M059J (cell line): Measurements from ENCODE around the gene IRF4. TPM values are rescaled to one million over a fixed set of nuclear protein-coding genes. Genes with fewer than 3 reads are reported as not detected.
A peak's percentile ranks its signal among the peaks of the same experiment; 100 is the strongest.

Experiments used
- DNase-seq: peaks from one replicate; pipeline ENCODE4 v3.0.0-alpha.2; 2012; ENCODE audit warnings: low read depth
- total RNA-seq: library from RNA; depleted of rRNA; stranded (reverse); fragments of >200 nt; shearing (Covaris generic); gene quantifications from 2 replicates; pipeline ENCODE4 v1.2.3, GENCODE V29; 2014

The IRF4 gene
- total RNA-seq, 1 experiment from 2014 or later = 0.02 TPM

- DNase-seq = no peak
Observed at GRCh38 chr6:381742-382461, 9.7 kb upstream of the IRF4 start.

- no peak for DNase-seq
Observed at GRCh38 chr6:382883-383810, 8.4 kb upstream of the IRF4 start.

- DNase-seq = no peak
Observed at GRCh38 chr6:383856-384255, 7.7 kb upstream of the IRF4 start.

GRCh38 chr6:384898-385297 is 6.7 kb upstream of the IRF4 start:
- no peak for DNase-seq

- no peak for DNase-seq
Observed at GRCh38 chr6:385614-386013, 5.9 kb upstream of the IRF4 start.

- no peak for DNase-seq
Observed at GRCh38 chr6:386688-387266, 4.8 kb upstream of the IRF4 start.

GRCh38 chr6:387293-387741 is 4.2 kb upstream of the IRF4 start:
- peak; percentile 66 for DNase-seq

GRCh38 chr6:388202-388903 is 3.2 kb upstream of the IRF4 start:
- DNase-seq = no peak

- no peak for DNase-seq
Observed at GRCh38 chr6:389143-389542, 2.4 kb upstream of the IRF4 start.

- DNase-seq = no peak
Observed at GRCh38 chr6:389622-390021, 1.9 kb upstream of the IRF4 start.

GRCh38 chr6:390914-391558 is 516 bp upstream of the IRF4 start:
- DNase-seq = peak; percentile 54

GRCh38 chr6:392441-393390 is 1.2 kb downstream of the IRF4 start:
- no peak for DNase-seq

GRCh38 chr6:393391-394221 is 2.1 kb downstream of the IRF4 start:
- DNase-seq = no peak

- no peak for DNase-seq
Observed at GRCh38 chr6:394641-395289, 3.2 kb downstream of the IRF4 start.

- no peak for DNase-seq
Observed at GRCh38 chr6:395432-396125, 4.0 kb downstream of the IRF4 start.

- DNase-seq = no peak
Observed at GRCh38 chr6:396126-396520, 4.6 kb downstream of the IRF4 start.

GRCh38 chr6:397056-397455 is 5.5 kb downstream of the IRF4 start:
- DNase-seq = no peak

GRCh38 chr6:397604-398003 is 6.1 kb downstream of the IRF4 start:
- DNase-seq = no peak
